PC-3 (cell line): ENCODE measurements around the gene ARL14. TPM values are rescaled to one million over a fixed set of nuclear protein-coding genes. Genes with fewer than 3 reads are reported as not detected.

ENCODE experiments used
- ATAC-seq: fragments of 200-7000 bp; cut with Tn5 transposase; 2 replicates; pipeline ENCODE4 v1.9.1; 2020; ENCODE audit warnings: mild to moderate bottlenecking, moderate library complexity
- BruUV-seq: library from RNA; stranded (reverse); fragments of 400-500 nt; replicated peaks from 2 replicates; lab custom pipeline; 2021; lab: Mats Ljungman, UMichigan
- CTCF ChIA-PET: fragments of 300-600 bp; sonication (Branson Sonifier 250); formaldehyde crosslinking; loops from one replicate; lab custom pipeline; 2022; ENCODE audit warnings: antibody characterized with exemption; lab: Charles Lee
- POLR2A ChIA-PET: fragments of 300-600 bp; sonication (Branson Sonifier 250); formaldehyde crosslinking; loops from one replicate; lab custom pipeline; 2022; ENCODE audit warnings: antibody characterized with exemption; ENCODE audit not compliant: unreplicated experiment; lab: Charles Lee
- DNase-seq: peaks from one replicate; pipeline ENCODE4 v3.0.0-alpha.2; 2015
- H2AFZ ChIP-seq: fragments of 300-600 bp; sonication (generic); 2 replicates; pipeline ENCODE4 v1.6.0; 2016; ENCODE audit warnings: antibody characterized with exemption, low read length
- H3F3A ChIP-seq: fragments of 300-600 bp; sonication (generic); one replicate; pipeline ENCODE4 v1.6.0; 2017; ENCODE audit warnings: antibody characterized with exemption, low read length, control low read depth, mild to moderate bottlenecking; ENCODE audit not compliant: unreplicated experiment
- H3K27ac ChIP-seq: fragments of 300-600 bp; sonication (generic); 2 replicates; pipeline ENCODE4 v1.5.1; 2016; ENCODE audit warnings: mild to moderate bottlenecking, low read length
- H3K27me3 ChIP-seq: fragments of 300-600 bp; sonication (generic); 2 replicates; pipeline ENCODE4 v1.6.1; 2016; ENCODE audit warnings: low read length, mixed read lengths
- H3K36me3 ChIP-seq: fragments of 300-600 bp; sonication (generic); 2 replicates; pipeline ENCODE4 v1.6.1; 2016; ENCODE audit warnings: low read depth, mixed run types, low read length, mixed read lengths
- H3K4me1 ChIP-seq: fragments of 300-600 bp; sonication (generic); 2 replicates; pipeline ENCODE4 v1.5.1; 2016; ENCODE audit warnings: low read length; ENCODE audit not compliant: insufficient read depth
- H3K4me2 ChIP-seq: fragments of 300-600 bp; sonication (generic); 2 replicates; pipeline ENCODE4 v1.6.0; 2016; ENCODE audit warnings: low read length
- H3K4me3 ChIP-seq: fragments of 300-600 bp; sonication (generic); 2 replicates; pipeline ENCODE4 v1.5.1; 2016; ENCODE audit warnings: mild to moderate bottlenecking, low read length, mixed read lengths
- H3K79me2 ChIP-seq: fragments of 300-600 bp; sonication (generic); 2 replicates; pipeline ENCODE4 v1.6.1; 2017; ENCODE audit warnings: low read length, mixed read lengths
- H3K9ac ChIP-seq: fragments of 300-600 bp; sonication (generic); 2 replicates; pipeline ENCODE4 v1.6.0; 2016; ENCODE audit warnings: mild to moderate bottlenecking, low read length
- H3K9me2 ChIP-seq: fragments of 300-600 bp; sonication (generic); replicated peaks from 2 replicates; pipeline ENCODE4 v1.6.1; 2016; ENCODE audit warnings: mixed run types, low read length, mixed read lengths
- H3K9me3 ChIP-seq: fragments of 300-600 bp; sonication (generic); 2 replicates; pipeline ENCODE4 v1.6.1; 2016; ENCODE audit warnings: low read length, mixed read lengths
- H4K20me1 ChIP-seq: fragments of 300-600 bp; sonication (generic); 2 replicates; pipeline ENCODE4 v1.6.1; 2016; ENCODE audit warnings: low read length, mixed read lengths
- CTCF ChIP-seq: fragments of 300-600 bp; sonication (generic); conservative IDR thresholded peaks from 2 replicates; pipeline ENCODE4 v1.5.1; 2017; ENCODE audit warnings: antibody characterized with exemption, low read depth, mild to moderate bottlenecking, low read length
- EZH2 ChIP-seq: fragments of 300-600 bp; sonication (generic); IDR thresholded peaks from one replicate; pipeline ENCODE4 v1.6.1; 2017; ENCODE audit warnings: antibody characterized with exemption, mild to moderate bottlenecking, low read length; ENCODE audit not compliant: unreplicated experiment
- EZH2phosphoT487 ChIP-seq: fragments of 300-600 bp; sonication (generic); IDR thresholded peaks from 2 replicates; pipeline ENCODE4 v1.6.1; 2018; ENCODE audit warnings: mild to moderate bottlenecking, antibody characterized with exemption, low read length, borderline replicate concordance
- intact Hi-C: fragments of 100-400 bp; cut with micrococcal nuclease; formaldehyde crosslinking; loops from 2 replicates; pipeline ENCODE4 v1.9.0; 2023
- total RNA-seq: library from RNA; depleted of rRNA; stranded (reverse); fragments of >200 nt; gene quantifications from 2 replicates; pipeline ENCODE4 v1.2.3, GENCODE V29; 2014

Gene ARL14
- total RNA-seq, 1 experiment from 2014 or later: 3.9 TPM

- CTCF ChIA-PET: no interaction called here
- H3K9ac ChIP-seq: no peak overlapping the region
Observed at GRCh38 chr3:160695915-160696327, 19.0 kb downstream of the ARL14 start.

GRCh38 chr3:160697637-160698380 is 20.8 kb downstream of the ARL14 start:
- no peaks in the 10 kb centered on the region for H3K9me3 ChIP-seq
- no peaks in the 10 kb centered on the region for H3K27me3 ChIP-seq
- no peaks in the 10 kb centered on the region for H3K79me2 ChIP-seq
- no peak overlapping the region for H3K9ac ChIP-seq
- no peaks in the 10 kb centered on the region for H4K20me1 ChIP-seq
- H3K36me3 ChIP-seq: no peaks in the 10 kb centered on the region
- H3K9me2 ChIP-seq: no peaks in the 10 kb centered on the region
- H3K4me1 ChIP-seq: peaks cover 16% of the 10 kb centered on the region
- no peaks in the 10 kb centered on the region for H3F3A ChIP-seq
- peak overlapping the region; percentile 14 for H3K27ac ChIP-seq
- DNase-seq: peak; percentile 71
- ATAC-seq: peak; percentile 91
- no TSS peak for BruUV-seq
- intact Hi-C loops: no loop called here
- CTCF ChIA-PET: interaction anchor here (0.6 kb wide), 1 partner anchor 41 kb away, joined by 3 read pairs; no protein-coding TSS in a partner anchor
- TF ChIP-seq EZH2phosphoT487 (no peak), EZH2 (no peak), CTCF (no peak)
- no peak overlapping the region for H2AFZ ChIP-seq
- peak overlapping the region; percentile 26; the same call in 1 of the 2 replicates for H3K4me2 ChIP-seq
- POLR2A ChIA-PET: interaction anchor here (0.8 kb wide), 1 partner anchor 664 kb away, joined by 5 read pairs; no protein-coding TSS in a partner anchor
- no peak overlapping the region for H3K4me3 ChIP-seq

More at GRCh38 chr3:160695915-160696327, 19.0 kb downstream of the ARL14 start:
- no peaks in the 10 kb centered on the region for H3K27me3 ChIP-seq
- H3K4me3 ChIP-seq: no peak overlapping the region
- H3K9me2 ChIP-seq: no peaks in the 10 kb centered on the region
- H3K9me3 ChIP-seq: no peaks in the 10 kb centered on the region
- POLR2A ChIA-PET: no interaction called here
- no peaks in the 10 kb centered on the region for H3F3A ChIP-seq
- H3K4me2 ChIP-seq: no peak overlapping the region
- no peaks in the 10 kb centered on the region for H3K36me3 ChIP-seq
- no peak for DNase-seq
- intact Hi-C loops: no loop called here
- no peak overlapping the region for H3K27ac ChIP-seq
- H3K4me1 ChIP-seq: peaks cover 16% of the 10 kb centered on the region
- H2AFZ ChIP-seq: no peak overlapping the region
- H3K79me2 ChIP-seq: no peaks in the 10 kb centered on the region
- H4K20me1 ChIP-seq: no peaks in the 10 kb centered on the region
- no peak for ATAC-seq
- TF ChIP-seq EZH2phosphoT487 (no peak), CTCF (no peak), EZH2 (no peak)
- BruUV-seq: no TSS peak
